Keratinocyte (primary cell): ENCODE measurements around the gene PAFAH1B2. TPM values are rescaled to one million over a fixed set of nuclear protein-coding genes. Genes with fewer than 3 reads are reported as not detected.
A peak's percentile ranks its signal among the peaks of the same experiment; 100 is the strongest.

ENCODE experiments used
- DNase-seq: peaks from one replicate; pipeline ENCODE4 v3.0.0-alpha.2; 2011; ENCODE audit warnings: low read depth, missing footprints, low spot score
- FAIRE-seq: peaks from 2 replicates; lab custom pipeline; 2011; peaks lifted over from hg19 to GRCh38; lab: Jason Lieb, UNC
- H2AFZ ChIP-seq: 2 replicates; pipeline ENCODE4 v1.6.0; 2012; ENCODE audit warnings: low read length, control low read depth, inconsistent platforms; ENCODE audit not compliant: control insufficient read depth
- H3K27ac ChIP-seq: 2 replicates; pipeline ENCODE4 v1.5.1; 2011; ENCODE audit warnings: low read length; ENCODE audit not compliant: control insufficient read depth, insufficient read depth
- H3K27me3 ChIP-seq: 3 replicates; pipeline ENCODE4 v1.6.0; 2011; ENCODE audit warnings: low read length; ENCODE audit not compliant: control insufficient read depth, insufficient read depth; ENCODE audit errors: extremely low read depth
- H3K36me3 ChIP-seq, 2 experiments: 2 replicates in 1 of 2; 3 replicates in 1 of 2; pipeline ENCODE4 v1.5.1; 2011; ENCODE audit warnings: low read length in 2 of 2, mild to moderate bottlenecking in 1 of 2; ENCODE audit not compliant: control insufficient read depth in 2 of 2, insufficient read depth in 2 of 2; ENCODE audit errors: extremely low read depth in 1 of 2
- H3K4me1 ChIP-seq: 3 replicates; pipeline ENCODE4 v1.5.1; 2011; ENCODE audit warnings: low read length; ENCODE audit not compliant: control insufficient read depth, insufficient read depth; ENCODE audit errors: extremely low read depth
- H3K4me2 ChIP-seq: 3 replicates; pipeline ENCODE4 v1.6.0; 2011; ENCODE audit warnings: low read depth, low read length; ENCODE audit not compliant: control insufficient read depth, insufficient read depth; ENCODE audit errors: extremely low read depth
- H3K4me3 ChIP-seq, 3 experiments: fragments of 200-600 bp in 1 of 3; sonication (generic) in 1 of 3; 2 replicates in 2 of 3; 3 replicates in 1 of 3; pipeline ENCODE4 v1.5.1; 2011 to 2016; ENCODE audit warnings: low read length in 3 of 3, mild to moderate bottlenecking in 3 of 3, control low read depth in 2 of 3, inconsistent platforms in 1 of 3, low read depth in 1 of 3, mixed read lengths in 1 of 3, mixed run types in 1 of 3, moderate library complexity in 1 of 3; ENCODE audit not compliant: control insufficient read depth in 2 of 3, insufficient read depth in 2 of 3; ENCODE audit errors: extremely low read depth in 1 of 3
- H3K79me2 ChIP-seq: 2 replicates; pipeline ENCODE4 v1.6.0; 2012; ENCODE audit warnings: low read length; ENCODE audit not compliant: control insufficient read depth, insufficient read depth
- H3K9ac ChIP-seq: 3 replicates; pipeline ENCODE4 v1.6.0; 2011; ENCODE audit warnings: low read length; ENCODE audit not compliant: control insufficient read depth, insufficient read depth; ENCODE audit errors: extremely low read depth
- H3K9me1 ChIP-seq: 3 replicates; pipeline ENCODE4 v1.6.0; 2011; ENCODE audit warnings: low read length; ENCODE audit not compliant: control insufficient read depth, insufficient read depth; ENCODE audit errors: extremely low read depth
- H3K9me3 ChIP-seq: 2 replicates; pipeline ENCODE4 v1.5.1; 2012; ENCODE audit warnings: low read depth, low read length; ENCODE audit not compliant: control insufficient read depth
- H4K20me1 ChIP-seq: 3 replicates; pipeline ENCODE4 v1.6.0; 2011; ENCODE audit warnings: low read length; ENCODE audit not compliant: control insufficient read depth, insufficient read depth; ENCODE audit errors: extremely low read depth
- CTCF ChIP-seq, 3 experiments: IDR thresholded peaks in 1 of 3; conservative IDR thresholded peaks in 1 of 3; optimal IDR thresholded peaks in 1 of 3; 2 replicates in 2 of 3; 3 replicates in 1 of 3; pipeline versions ENCODE3 to v1.5.1; 2011; ENCODE audit warnings: low read length in 3 of 3, mild to moderate bottlenecking in 3 of 3, moderate library complexity in 2 of 3, control low read depth in 1 of 3, inconsistent platforms in 1 of 3; ENCODE audit not compliant: insufficient read depth in 2 of 3; ENCODE audit errors: extremely low read depth in 1 of 3
- EZH2 ChIP-seq: IDR thresholded peaks from one replicate; pipeline ENCODE4 v1.6.1; 2012; ENCODE audit warnings: inconsistent platforms, mild to moderate bottlenecking, low read length, moderate library complexity
- dilution Hi-C: fragments of 300-500 bp; cut with MboI; formaldehyde crosslinking; loops from one replicate; pipeline ENCODE4 v1.7.0; 2020; ENCODE audit warnings: low sequenced_read_pairs; ENCODE audit not compliant: extremely low pct_ligation_motif_present
- polyA plus RNA-seq, 5 experiments: library from polyadenylated mRNA; depleted of rRNA in 3 of 5; stranded (reverse) in 3 of 5; stranded (forward) in 1 of 5; unstranded in 1 of 5; fragments of >200 nt; gene quantifications; 1 replicate in 1 of 5; 2 replicates in 3 of 5; 3 replicates in 1 of 5; pipeline versions ENCODE4 v1.2.1 to v1.2.3, GENCODE V29; 2011 to 2012; ENCODE audit warnings: missing spikeins in 2 of 5, low read depth in 1 of 5, low replicate concordance in 1 of 5

PAFAH1B2 gene
- polyA plus RNA-seq, 1 donor (not counting 4 experiments of a cell fraction or from before 2014, with no cell fraction given) = 76.4 TPM

DNA sequence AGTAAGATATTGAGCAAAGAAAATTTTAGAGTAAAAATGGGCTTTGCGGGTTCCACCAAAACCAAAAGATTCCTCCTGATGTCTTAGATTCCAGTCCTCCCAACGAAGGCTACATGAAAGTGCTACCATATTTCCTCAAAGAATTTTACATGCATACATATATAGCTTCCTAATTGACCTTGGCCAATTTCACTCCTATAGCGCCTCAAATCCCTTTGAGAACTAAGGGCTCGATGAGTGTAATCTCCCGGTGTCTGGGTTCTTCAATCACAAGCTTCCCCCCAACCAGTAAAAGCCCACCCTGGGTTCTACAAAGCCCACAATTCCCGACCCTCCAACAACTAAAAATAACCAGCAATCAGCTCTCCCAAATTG, 47.1 kb upstream of the PAFAH1B2 start:
- Histone ChIP-seq H3K79me2 (peaks cover 61% of the 10 kb centered on the region), H3K4me2 (peak overlapping the region; percentile 84), H2AFZ (no peak overlapping the region), H3K27ac (peak overlapping the region; percentile 85), H3K9ac (peak overlapping the region; percentile 92), H3K9me1 (peaks cover 5% of the 10 kb centered on the region), H4K20me1 (peaks cover 2% of the 10 kb centered on the region), H3K9me3 (no peaks in the 10 kb centered on the region), H3K4me1 (peaks cover 36% of the 10 kb centered on the region), H3K27me3 (no peaks in the 10 kb centered on the region), H3K4me3 (peak overlapping the region; percentile 85 to 95 (median 93)), H3K36me3 (peaks cover 0 to 2% of the 10 kb centered on the region in 2 experiments)
- no peak for DNase-seq
- no peak for FAIRE-seq
- dilution Hi-C loops = no loop called here
- TF ChIP-seq CTCF (optimal IDR thresholded peaks at IDR 0.05 in 1 of 3, IDR thresholded peaks at IDR 0.05 in 1 of 3, conservative IDR thresholded peaks at IDR 0.05 in 1 of 3; ENCODE audit: extremely low read depth in 1 of 3, insufficient read depth in 2 of 3, low read length in 3 of 3) = no peak

- H4K20me1 ChIP-seq = peaks cover 2% of the 10 kb centered on the region
- peak overlapping the region; percentile 84 for H3K4me2 ChIP-seq
- TF ChIP-seq CTCF (optimal IDR thresholded peaks at IDR 0.05 in 1 of 3, IDR thresholded peaks at IDR 0.05 in 1 of 3, conservative IDR thresholded peaks at IDR 0.05 in 1 of 3; ENCODE audit: extremely low read depth in 1 of 3, insufficient read depth in 2 of 3, low read length in 3 of 3) (no peak), EZH2 (no peak)
- H3K9me1 ChIP-seq = peaks cover 5% of the 10 kb centered on the region
- H3K9me3 ChIP-seq = no peaks in the 10 kb centered on the region
- FAIRE-seq = no peak
- dilution Hi-C loops = no loop called here
- H2AFZ ChIP-seq = no peak overlapping the region
- no peaks in the 10 kb centered on the region for H3K36me3 ChIP-seq
- H3K27me3 ChIP-seq = no peaks in the 10 kb centered on the region
- DNase-seq = no peak
- peak overlapping the region; percentile 92 for H3K9ac ChIP-seq
- peak overlapping the region; percentile 85 for H3K27ac ChIP-seq
- H3K79me2 ChIP-seq = peaks cover 54% of the 10 kb centered on the region
- peak overlapping the region; percentile 85 to 95 (median 93) for H3K4me3 ChIP-seq
- H3K4me1 ChIP-seq = peaks cover 36% of the 10 kb centered on the region
Observed at GRCh38 chr11:117097389-117098268, 46.5 kb upstream of the PAFAH1B2 start.
